NCI-H526 (cell line): Measurements from ENCODE around the gene ZBTB20.

Experiments
- DNase-seq, 2 experiments: peaks; one replicate each; lab custom pipeline; 2025; lab: John Stamatoyannopoulos, UW

The ZBTB20 gene

GRCh38 chr3:114411190-114411668, 735.9 kb downstream of the ZBTB20 start:
- DNase-seq = no peak

GRCh38 chr3:114408736-114409670, 738.1 kb downstream of the ZBTB20 start:
- peak; percentile 23 to 44 for DNase-seq

GRCh38 chr3:114406922-114407321, 740.2 kb downstream of the ZBTB20 start:
- DNase-seq = no peak

- no peak for DNase-seq
These were observed 740.8 kb downstream of the ZBTB20 start for GRCh38 chr3:114406286-114406685.

GRCh38 chr3:114405202-114405990, 741.7 kb downstream of the ZBTB20 start:
- DNase-seq = no peak

- peak in 1 of 2 experiments; percentile 2 for DNase-seq
These were observed 742.5 kb downstream of the ZBTB20 start for GRCh38 chr3:114404590-114404989.

GRCh38 chr3:114402838-114403237, 744.2 kb downstream of the ZBTB20 start:
- no peak for DNase-seq

GRCh38 chr3:114401346-114401745, 745.7 kb downstream of the ZBTB20 start:
- DNase-seq = no peak

GRCh38 chr3:114400371-114400770, 746.7 kb downstream of the ZBTB20 start:
- DNase-seq = no peak

- DNase-seq = no peak
These were observed 752.5 kb downstream of the ZBTB20 start for GRCh38 chr3:114394551-114394950.

GRCh38 chr3:114393367-114394072, 753.6 kb downstream of the ZBTB20 start:
- no peak for DNase-seq

GRCh38 chr3:114392831-114393230, 754.3 kb downstream of the ZBTB20 start:
- no peak for DNase-seq

GRCh38 chr3:114389156-114389555, 757.9 kb downstream of the ZBTB20 start:
- no peak for DNase-seq

- no peak for DNase-seq
These were observed 762.6 kb downstream of the ZBTB20 start for GRCh38 chr3:114384558-114384903.

- peak; percentile 84 to 88 for DNase-seq
These were observed 763.1 kb downstream of the ZBTB20 start for GRCh38 chr3:114383875-114384557.

GRCh38 chr3:114380233-114380651, 766.8 kb downstream of the ZBTB20 start:
- DNase-seq = no peak

- no peak for DNase-seq
These were observed 767.8 kb downstream of the ZBTB20 start for GRCh38 chr3:114379266-114379665.

GRCh38 chr3:114378760-114379159, 768.3 kb downstream of the ZBTB20 start:
- no peak for DNase-seq

- no peak for DNase-seq
These were observed 769.7 kb downstream of the ZBTB20 start for GRCh38 chr3:114377426-114377825.

GRCh38 chr3:114376516-114377185, 770.4 kb downstream of the ZBTB20 start:
- DNase-seq = no peak
